Measurements from ENCODE around the gene ZNF451. TPM values are rescaled to one million over a fixed set of nuclear protein-coding genes. Genes with fewer than 3 reads are reported as not detected.

The ZNF451 gene
- total and polyA plus RNA-seq, 4 donors, result 9.1 to 133 (median 27.1) TPM

- Histone ChIP-seq H3K9me3 (ENCODE audit: control insufficient read depth in 4 of 4, insufficient read depth in 3 of 4, low read length in 3 of 4) (peaks cover 0 to 2% (median under 1%) of the 10 kb centered on the region in 4 donors), H3K27me3 (ENCODE audit: control insufficient read depth in 3 of 3, insufficient read depth in 3 of 3, low read length in 2 of 3) (no peaks in the 10 kb centered on the region), H3K4me1 (ENCODE audit: control insufficient read depth in 5 of 5, insufficient read depth in 5 of 5, low read length in 5 of 5) (peaks cover 0 to 10% (median 0%) of the 10 kb centered on the region in 5 donors), H3K27ac (ENCODE audit: low read depth in 1 of 2, low read length in 1 of 2) (no peak overlapping the region), H3K9ac (ENCODE audit: insufficient read depth in 1 of 2, low read length in 2 of 2) (no peak overlapping the region), H3K4me3 (no peak overlapping the region), H3K36me3 (ENCODE audit: control insufficient read depth in 4 of 4, insufficient read depth in 4 of 4, low read length in 4 of 4) (peaks cover 0 to 5% (median under 1%) of the 10 kb centered on the region in 4 donors)
- no peak for ATAC-seq (ENCODE audit: insufficient read depth, low FRiP score)
- 63 to 71% methylated on average over 2 of the region's 2 CpGs for WGBS, 2 donors
- TF ChIP-seq CTCF (IDR thresholded peaks at IDR 0.05; ENCODE audit: control extremely low read depth, extremely low read depth), result no peak
- no peak for DNase-seq
Measured at GRCh38 chr6:57117796-57118195, 27.8 kb downstream of the ZNF451 start.

GRCh38 chr6:57123111-57123510 lies 33.1 kb downstream of the ZNF451 start:
- Histone ChIP-seq H3K36me3 (ENCODE audit: control insufficient read depth in 4 of 4, insufficient read depth in 4 of 4, low read length in 4 of 4) (peaks cover 0 to 6% (median 2%) of the 10 kb centered on the region in 4 donors), H3K4me1 (ENCODE audit: control insufficient read depth in 5 of 5, insufficient read depth in 5 of 5, low read length in 5 of 5) (peaks cover 0 to 2% (median 0%) of the 10 kb centered on the region in 5 donors), H3K4me3 (no peak overlapping the region), H3K27me3 (ENCODE audit: control insufficient read depth in 3 of 3, insufficient read depth in 3 of 3, low read length in 2 of 3) (no peaks in the 10 kb centered on the region), H3K27ac (ENCODE audit: low read depth in 1 of 2, low read length in 1 of 2) (no peak overlapping the region), H3K9me3 (ENCODE audit: control insufficient read depth in 4 of 4, insufficient read depth in 3 of 4, low read length in 3 of 4) (peaks cover 0 to 2% (median under 1%) of the 10 kb centered on the region in 4 donors), H3K9ac (ENCODE audit: insufficient read depth in 1 of 2, low read length in 2 of 2) (no peak overlapping the region)
- WGBS, 2 donors, result 97% methylated on average over 1 of the region's 1 CpG
- DNase-seq (no peak), ATAC-seq (ENCODE audit: insufficient read depth, low FRiP score) (no peak)
- TF ChIP-seq CTCF (IDR thresholded peaks at IDR 0.05; ENCODE audit: control extremely low read depth, extremely low read depth), result no peak

GRCh38 chr6:57127763-57128162 lies 37.8 kb downstream of the ZNF451 start:
- Histone ChIP-seq H3K27ac (ENCODE audit: low read depth in 1 of 2, low read length in 1 of 2) (no peak overlapping the region), H3K9ac (ENCODE audit: insufficient read depth in 1 of 2, low read length in 2 of 2) (no peak overlapping the region), H3K36me3 (ENCODE audit: control insufficient read depth in 4 of 4, insufficient read depth in 4 of 4, low read length in 4 of 4) (peaks cover 0 to 5% (median under 1%) of the 10 kb centered on the region in 4 donors), H3K9me3 (ENCODE audit: control insufficient read depth in 4 of 4, insufficient read depth in 3 of 4, low read length in 3 of 4) (peaks cover 0 to 2% (median under 1%) of the 10 kb centered on the region in 4 donors), H3K4me3 (no peak overlapping the region), H3K4me1 (ENCODE audit: control insufficient read depth in 5 of 5, insufficient read depth in 5 of 5, low read length in 5 of 5) (peaks cover 0 to 5% (median 0%) of the 10 kb centered on the region in 5 donors), H3K27me3 (ENCODE audit: control insufficient read depth in 3 of 3, insufficient read depth in 3 of 3, low read length in 2 of 3) (no peaks in the 10 kb centered on the region)
- DNase-seq, result peak in 1 of 3 donors; percentile 5
- no peak for ATAC-seq (ENCODE audit: insufficient read depth, low FRiP score)
- no peak for TF ChIP-seq CTCF (IDR thresholded peaks at IDR 0.05; ENCODE audit: control extremely low read depth, extremely low read depth)

- ATAC-seq (ENCODE audit: insufficient read depth, low FRiP score) (no peak), DNase-seq (peak in 2 of 3 donors; percentile 34 to 53)
- TF ChIP-seq CTCF (IDR thresholded peaks at IDR 0.05; ENCODE audit: control extremely low read depth, extremely low read depth), result no peak
- H3K9me3 ChIP-seq (ENCODE audit: control insufficient read depth in 4 of 4, insufficient read depth in 3 of 4, low read length in 3 of 4), result no peaks in the 10 kb centered on the region
- H3K27me3 ChIP-seq (ENCODE audit: control insufficient read depth in 3 of 3, insufficient read depth in 3 of 3, low read length in 2 of 3), result no peaks in the 10 kb centered on the region
- no peak overlapping the region for H3K9ac ChIP-seq (ENCODE audit: insufficient read depth in 1 of 2, low read length in 2 of 2)
- H3K4me3 ChIP-seq, result no peak overlapping the region
- H3K4me1 ChIP-seq (ENCODE audit: control insufficient read depth in 5 of 5, insufficient read depth in 5 of 5, low read length in 5 of 5), result peaks cover 0 to 5% (median 0%) of the 10 kb centered on the region in 5 donors
- H3K36me3 ChIP-seq (ENCODE audit: control insufficient read depth in 4 of 4, insufficient read depth in 4 of 4, low read length in 4 of 4), result peaks cover 3 to 9% (median 6%) of the 10 kb centered on the region in 4 donors
- H3K27ac ChIP-seq (ENCODE audit: low read depth in 1 of 2, low read length in 1 of 2), result no peak overlapping the region
Measured at GRCh38 chr6:57130661-57131177, 40.7 kb downstream of the ZNF451 start.

Measured in lung (tissue), 12 donors.